NCI-H460 (cell line): ENCODE measurements around the gene UBAC1. TPM values are rescaled to one million over a fixed set of nuclear protein-coding genes. Genes with fewer than 3 reads are reported as not detected.
A peak's percentile ranks its signal among the peaks of the same experiment; 100 is the strongest.
"Not testable (repeated sequence)": the region's sequence is repeated elsewhere in the genome, so short reads cannot be mapped to it uniquely, and the experiment has no call there.

ENCODE experiments used
- DNase-seq: peaks from one replicate; pipeline ENCODE4 v3.0.0-alpha.2; 2016; ENCODE audit warnings: low read depth; ENCODE audit errors: extremely low read depth
- total RNA-seq: library from RNA; depleted of rRNA; stranded (reverse); fragments of >200 nt; shearing (Covaris generic); gene quantifications from 2 replicates; pipeline ENCODE4 v1.2.3, GENCODE V29; 2014

Gene UBAC1
- total RNA-seq, 1 experiment from 2014 or later, result 33.6 TPM

GRCh38 chr9:135924628-135925338 lies 36.4 kb downstream of the UBAC1 start:
- DNase-seq, result no peak

GRCh38 chr9:135923508-135923907 lies 37.7 kb downstream of the UBAC1 start:
- no peak for DNase-seq

- no peak for DNase-seq
These were observed 39.3 kb downstream of the UBAC1 start for GRCh38 chr9:135921749-135922310.

- DNase-seq, result no peak
These were observed 40.1 kb downstream of the UBAC1 start for GRCh38 chr9:135920973-135921585.

- DNase-seq, result no peak
These were observed 40.8 kb downstream of the UBAC1 start for GRCh38 chr9:135920256-135920930.

GRCh38 chr9:135919318-135919890 lies 41.8 kb downstream of the UBAC1 start:
- no peak for DNase-seq

- not testable (repeated sequence) for DNase-seq
These were observed 44.9 kb downstream of the UBAC1 start for GRCh38 chr9:135916227-135916626.

GRCh38 chr9:135914921-135915320 lies 46.3 kb downstream of the UBAC1 start:
- DNase-seq, result no peak

GRCh38 chr9:135911233-135911632 lies 49.9 kb downstream of the UBAC1 start:
- DNase-seq, result not testable (repeated sequence)

GRCh38 chr9:135910757-135911156 lies 50.4 kb downstream of the UBAC1 start:
- DNase-seq, result no peak

- no peak for DNase-seq
These were observed 51.0 kb downstream of the UBAC1 start for GRCh38 chr9:135910216-135910615.

GRCh38 chr9:135909371-135909770 lies 51.8 kb downstream of the UBAC1 start:
- no peak for DNase-seq

- no peak for DNase-seq
These were observed 52.4 kb downstream of the UBAC1 start for GRCh38 chr9:135908754-135909204.

- no peak for DNase-seq
These were observed 53.0 kb downstream of the UBAC1 start for GRCh38 chr9:135908093-135908753.

GRCh38 chr9:135907431-135908092 lies 53.6 kb downstream of the UBAC1 start, which contains the start of gene CAMSAP1:
TSS of gene CAMSAP1 (minus strand) at chr9:135907546. CDS start at chr9:135907159, 387 bp downstream.
- peak; percentile 92 for DNase-seq

GRCh38 chr9:135907006-135907430 lies 54.2 kb downstream of the UBAC1 start:
- no peak for DNase-seq

GRCh38 chr9:135906291-135907005 lies 54.7 kb downstream of the UBAC1 start:
- no peak for DNase-seq

- DNase-seq, result no peak
These were observed 55.6 kb downstream of the UBAC1 start for GRCh38 chr9:135905380-135906258.
